Glutamatergic neuron (in vitro differentiated cells): ENCODE data around the gene DNER. TPM values are rescaled to one million over a fixed set of nuclear protein-coding genes. Genes with fewer than 3 reads are reported as not detected.
A peak's percentile ranks its signal among the peaks of the same experiment; 100 is the strongest.

Experiments
- DNase-seq: peaks from one replicate; pipeline ENCODE4 v3.0.0; 2022
- H3K27ac Mint-ChIP-seq: one replicate; pipeline ENCODE4 v1.8.0; 2020; ENCODE audit warnings: mild to moderate bottlenecking, mixed read lengths, inconsistent platforms; ENCODE audit not compliant: unreplicated experiment
- H3K27me3 Mint-ChIP-seq: one replicate; pipeline ENCODE4 v1.8.0; 2020; ENCODE audit warnings: mild to moderate bottlenecking, moderate library complexity, mixed read lengths, inconsistent platforms; ENCODE audit not compliant: unreplicated experiment
- H3K36me3 Mint-ChIP-seq: one replicate; pipeline ENCODE4 v1.8.0; 2020; ENCODE audit warnings: mild to moderate bottlenecking, mixed read lengths, inconsistent platforms; ENCODE audit not compliant: unreplicated experiment
- H3K4me1 Mint-ChIP-seq: one replicate; pipeline ENCODE4 v1.8.0; 2020; ENCODE audit warnings: mild to moderate bottlenecking, low read depth, mixed read lengths, inconsistent platforms; ENCODE audit not compliant: unreplicated experiment
- H3K4me3 Mint-ChIP-seq: one replicate; pipeline ENCODE4 v1.8.0; 2020; ENCODE audit warnings: mild to moderate bottlenecking, mixed read lengths, inconsistent platforms; ENCODE audit not compliant: unreplicated experiment
- H3K9me3 Mint-ChIP-seq: one replicate; pipeline ENCODE4 v1.8.0; 2020; ENCODE audit warnings: mild to moderate bottlenecking, moderate library complexity, mixed read lengths, inconsistent platforms; ENCODE audit not compliant: unreplicated experiment
- total RNA-seq: library from RNA; stranded (reverse); fragmentation: NEBNext Ultra II Directional; extraction: Animal tissue kit (Norgen Biotek cat#: 25700); gene quantifications from one replicate; pipeline ENCODE4 v1.2.1, GENCODE V29; 2021; ENCODE audit not compliant: unreplicated experiment
- TF ChIP-seq, protein P1 (sequence below): fragments of 200-600 bp; sonication (generic); IDR thresholded peaks from one replicate; pipeline ENCODE4 v1.5.0; 2021; ENCODE audit not compliant: partially characterized antibody, unreplicated experiment

Gene DNER
- total RNA-seq, 1 donor from 2014 or later = 36.0 TPM

DNA sequence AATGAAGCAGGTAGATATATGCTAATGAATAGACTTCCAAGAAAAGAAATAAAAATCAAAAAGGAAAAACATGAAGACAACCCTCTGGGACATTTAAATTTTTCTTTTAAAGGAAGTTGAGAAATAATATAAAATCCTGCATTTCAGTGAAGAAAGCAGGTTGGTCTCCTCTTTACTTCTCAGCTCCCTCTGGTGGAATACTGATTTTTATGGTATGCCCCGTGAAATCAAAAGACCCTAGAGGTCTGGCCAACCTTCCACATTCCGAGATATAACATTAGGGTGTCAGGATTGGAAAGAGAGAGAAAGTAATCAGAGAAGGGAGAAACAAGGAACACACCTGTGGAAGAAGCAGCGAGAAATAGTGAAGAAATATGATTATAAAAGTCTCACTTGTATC, 72.7 kb downstream of the DNER start:
- DNase-seq = no peak
- H3K4me3 Mint-ChIP-seq = no peak overlapping the region
- TF ChIP-seq, protein P1, sequence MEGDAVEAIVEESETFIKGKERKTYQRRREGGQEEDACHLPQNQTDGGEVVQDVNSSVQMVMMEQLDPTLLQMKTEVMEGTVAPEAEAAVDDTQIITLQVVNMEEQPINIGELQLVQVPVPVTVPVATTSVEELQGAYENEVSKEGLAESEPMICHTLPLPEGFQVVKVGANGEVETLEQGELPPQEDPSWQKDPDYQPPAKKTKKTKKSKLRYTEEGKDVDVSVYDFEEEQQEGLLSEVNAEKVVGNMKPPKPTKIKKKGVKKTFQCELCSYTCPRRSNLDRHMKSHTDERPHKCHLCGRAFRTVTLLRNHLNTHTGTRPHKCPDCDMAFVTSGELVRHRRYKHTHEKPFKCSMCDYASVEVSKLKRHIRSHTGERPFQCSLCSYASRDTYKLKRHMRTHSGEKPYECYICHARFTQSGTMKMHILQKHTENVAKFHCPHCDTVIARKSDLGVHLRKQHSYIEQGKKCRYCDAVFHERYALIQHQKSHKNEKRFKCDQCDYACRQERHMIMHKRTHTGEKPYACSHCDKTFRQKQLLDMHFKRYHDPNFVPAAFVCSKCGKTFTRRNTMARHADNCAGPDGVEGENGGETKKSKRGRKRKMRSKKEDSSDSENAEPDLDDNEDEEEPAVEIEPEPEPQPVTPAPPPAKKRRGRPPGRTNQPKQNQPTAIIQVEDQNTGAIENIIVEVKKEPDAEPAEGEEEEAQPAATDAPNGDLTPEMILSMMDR = no peak
- H3K4me1 Mint-ChIP-seq = no peaks in the 10 kb centered on the region
- H3K36me3 Mint-ChIP-seq = no peaks in the 10 kb centered on the region
- H3K9me3 Mint-ChIP-seq = no peaks in the 10 kb centered on the region
- H3K27ac Mint-ChIP-seq = no peak overlapping the region
- peaks cover 2% of the 10 kb centered on the region for H3K27me3 Mint-ChIP-seq

DNA sequence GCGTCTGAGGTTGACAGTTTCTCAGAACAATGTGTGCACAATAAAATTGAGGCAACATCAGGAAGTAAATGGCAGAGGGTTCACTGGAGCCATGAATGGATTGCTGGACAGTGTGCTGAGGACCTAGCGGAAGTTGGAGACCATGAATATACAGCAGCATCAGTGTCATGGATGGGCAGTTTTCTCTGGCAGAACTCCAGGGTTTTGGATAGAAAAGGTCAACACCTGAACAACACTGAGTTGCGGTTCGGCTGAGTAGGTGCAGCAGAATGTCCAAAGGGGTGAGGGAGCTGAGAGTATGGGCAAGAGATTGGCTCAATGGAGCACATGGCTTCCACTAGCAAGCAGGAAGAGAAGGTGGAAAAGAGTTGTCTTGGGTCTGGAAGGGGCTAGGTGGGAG, 73.7 kb downstream of the DNER start:
- Mint-ChIP-seq H3K9me3 (no peaks in the 10 kb centered on the region), H3K27ac (no peak overlapping the region), H3K27me3 (peaks cover 2% of the 10 kb centered on the region), H3K36me3 (no peaks in the 10 kb centered on the region), H3K4me1 (no peaks in the 10 kb centered on the region), H3K4me3 (no peak overlapping the region)
- no peak for DNase-seq
- TF ChIP-seq, protein P1 = no peak

DNA sequence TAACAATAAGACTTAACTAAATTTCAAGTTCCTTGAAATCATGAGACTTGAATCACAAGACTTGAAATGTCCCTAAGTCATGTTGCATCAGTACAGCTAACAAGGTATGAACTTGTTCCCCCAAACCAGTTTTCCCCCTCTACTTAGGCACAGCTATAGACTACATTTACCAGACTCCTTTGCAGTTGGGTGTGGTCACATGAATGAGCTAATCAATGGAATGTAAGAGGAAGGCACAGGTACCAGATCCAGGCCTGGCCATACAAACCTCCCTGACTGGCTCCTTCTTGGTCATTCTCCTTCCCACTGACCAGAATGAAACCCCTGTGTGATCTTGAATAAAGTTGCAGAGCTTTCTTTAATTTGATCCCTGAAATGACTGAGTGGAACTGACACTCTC, 77.8 kb downstream of the DNER start:
- Mint-ChIP-seq H3K27ac (no peak overlapping the region), H3K36me3 (no peaks in the 10 kb centered on the region), H3K27me3 (peaks cover 2% of the 10 kb centered on the region), H3K4me1 (peaks cover 8% of the 10 kb centered on the region), H3K4me3 (no peak overlapping the region), H3K9me3 (no peaks in the 10 kb centered on the region)
- TF ChIP-seq, protein P1 = no peak
- DNase-seq = no peak

DNA sequence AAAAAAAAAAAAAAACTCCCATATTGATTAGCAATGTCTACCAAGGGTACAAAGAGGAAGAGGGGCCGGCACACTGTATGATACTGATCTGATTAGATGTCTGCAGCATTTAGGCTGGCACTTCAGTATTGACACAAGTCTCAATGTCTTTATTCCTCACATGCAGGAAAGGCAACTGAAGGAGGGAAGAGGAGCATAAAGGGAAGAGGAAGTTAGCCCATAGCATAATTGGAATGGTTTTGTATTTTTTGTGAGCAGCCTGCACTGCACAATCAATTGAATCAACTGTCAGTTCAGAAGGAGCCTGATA, 79.0 kb downstream of the DNER start:
- peak overlapping the region; percentile 67 for H3K4me3 Mint-ChIP-seq
- TF ChIP-seq, protein P1 = no peak
- peaks cover 2% of the 10 kb centered on the region for H3K27me3 Mint-ChIP-seq
- no peaks in the 10 kb centered on the region for H3K36me3 Mint-ChIP-seq
- H3K9me3 Mint-ChIP-seq = no peaks in the 10 kb centered on the region
- H3K27ac Mint-ChIP-seq = peak overlapping the region; percentile 53
- no peak for DNase-seq
- H3K4me1 Mint-ChIP-seq = peaks cover 8% of the 10 kb centered on the region

DNA sequence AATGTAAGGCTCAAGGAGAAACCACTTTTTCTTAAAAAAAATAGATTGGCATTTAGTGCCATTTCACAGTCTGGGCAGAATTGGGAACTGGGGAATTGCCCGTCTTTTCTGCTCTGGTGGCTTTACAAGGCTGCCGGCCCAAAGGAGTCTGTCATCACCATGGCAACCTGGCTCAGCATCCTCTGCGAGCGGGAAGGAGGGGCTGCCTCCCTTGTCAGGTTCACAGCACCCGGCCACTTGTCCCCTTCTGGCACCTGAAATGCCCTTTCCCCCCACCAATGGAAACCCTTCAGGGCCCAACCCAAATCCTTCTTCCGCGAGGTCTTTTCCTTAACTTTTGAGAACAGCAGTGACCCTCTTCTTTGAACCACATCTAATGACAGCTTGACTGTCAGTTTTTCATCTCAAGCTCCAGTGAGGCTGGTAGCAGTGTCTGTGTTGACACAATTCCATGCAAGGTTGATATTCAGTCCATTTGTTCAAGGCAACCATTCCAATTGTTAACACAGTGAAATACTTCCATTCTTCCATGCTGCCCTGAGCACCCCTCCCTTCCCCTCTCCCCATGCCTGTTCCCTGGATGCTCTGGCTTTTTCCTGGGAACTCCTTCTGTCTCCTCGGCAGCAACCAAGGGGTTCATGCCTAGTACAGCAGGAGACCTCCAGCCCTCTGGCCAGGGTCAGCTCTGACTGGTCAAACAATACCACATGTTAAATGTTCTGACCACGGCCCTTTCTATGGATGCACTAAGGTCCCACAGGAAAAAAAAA, 79.6 kb downstream of the DNER start:
- H3K4me3 Mint-ChIP-seq = peak overlapping the region; percentile 69
- H3K27ac Mint-ChIP-seq = peak overlapping the region; percentile 1
- H3K9me3 Mint-ChIP-seq = no peaks in the 10 kb centered on the region
- TF ChIP-seq, protein P1 = no peak
- H3K27me3 Mint-ChIP-seq = peaks cover 2% of the 10 kb centered on the region
- no peaks in the 10 kb centered on the region for H3K36me3 Mint-ChIP-seq
- H3K4me1 Mint-ChIP-seq = peaks cover 8% of the 10 kb centered on the region
- DNase-seq = peak; percentile 67
